Astrocyte (in vitro differentiated cells and primary cell): ENCODE measurements around the gene ZNF385B.

Experiments
- CTCF ChIP-seq: IDR thresholded peaks from 2 replicates; pipeline ENCODE4 v1.5.1; 2011; ENCODE audit warnings: low read depth, mild to moderate bottlenecking, inconsistent platforms, low read length, moderate library complexity; ENCODE audit not compliant: insufficient read depth
- EZH2 ChIP-seq: IDR thresholded peaks from 2 replicates; pipeline ENCODE4 v1.6.1; 2012; ENCODE audit warnings: mild to moderate bottlenecking, low read length, inconsistent platforms; ENCODE audit not compliant: insufficient read depth

GRCh38 chr2:179770029-179770428 is 91.4 kb downstream of the ZNF385B start:
- TF ChIP-seq CTCF (no peak), EZH2 (no peak)
